RWPE2 (cell line): ENCODE results near the gene MAP4K3.

Source experiments
- ATAC-seq: fragments of 200-7000 bp; cut with Tn5 transposase; 3 replicates; pipeline ENCODE4 v1.9.1; 2021; ENCODE audit warnings: low read depth
- DNase-seq: peaks from one replicate; pipeline ENCODE4 v3.0.0-alpha.2; 2020; ENCODE audit warnings: low spot score
- H3K27ac ChIP-seq: fragments of 450-650 bp; 2 replicates; pipeline ENCODE4 v1.5.1; 2017; ENCODE audit warnings: mild to moderate bottlenecking; ENCODE audit not compliant: poor library complexity, severe bottlenecking
- H3K27me3 ChIP-seq: fragments of 250-450 bp; sonication (Bioruptor Pico); 2 replicates; pipeline ENCODE4 v1.5.1; 2021; ENCODE audit warnings: mild to moderate bottlenecking, moderate library complexity; ENCODE audit not compliant: insufficient read depth, poor library complexity, severe bottlenecking
- H3K36me3 ChIP-seq: fragments of 250-450 bp; sonication (Bioruptor Pico); 2 replicates; pipeline ENCODE4 v1.5.1; 2020; ENCODE audit warnings: low read depth, mild to moderate bottlenecking, moderate library complexity
- H3K4me1 ChIP-seq: fragments of 250-450 bp; sonication (Bioruptor Pico); 2 replicates; pipeline ENCODE4 v1.5.1; 2021; ENCODE audit warnings: mild to moderate bottlenecking, moderate library complexity; ENCODE audit not compliant: insufficient read depth, poor library complexity, severe bottlenecking
- H3K4me3 ChIP-seq: fragments of 250-450 bp; sonication (Bioruptor Pico); 2 replicates; pipeline ENCODE4 v1.5.1; 2021; ENCODE audit warnings: mild to moderate bottlenecking, moderate library complexity; ENCODE audit not compliant: severe bottlenecking
- H3K9me3 ChIP-seq: fragments of 250-450 bp; sonication (Bioruptor Pico); 2 replicates; pipeline ENCODE4 v1.5.1; 2021; ENCODE audit warnings: mild to moderate bottlenecking, moderate library complexity; ENCODE audit not compliant: severe bottlenecking
- TF ChIP-seq, protein P1 (sequence below): fragments of 450-650 bp; IDR thresholded peaks from one replicate; pipeline ENCODE4 v1.5.1; 2017; ENCODE audit warnings: mild to moderate bottlenecking, moderate library complexity; ENCODE audit not compliant: poor library complexity, severe bottlenecking

Gene MAP4K3

DNA sequence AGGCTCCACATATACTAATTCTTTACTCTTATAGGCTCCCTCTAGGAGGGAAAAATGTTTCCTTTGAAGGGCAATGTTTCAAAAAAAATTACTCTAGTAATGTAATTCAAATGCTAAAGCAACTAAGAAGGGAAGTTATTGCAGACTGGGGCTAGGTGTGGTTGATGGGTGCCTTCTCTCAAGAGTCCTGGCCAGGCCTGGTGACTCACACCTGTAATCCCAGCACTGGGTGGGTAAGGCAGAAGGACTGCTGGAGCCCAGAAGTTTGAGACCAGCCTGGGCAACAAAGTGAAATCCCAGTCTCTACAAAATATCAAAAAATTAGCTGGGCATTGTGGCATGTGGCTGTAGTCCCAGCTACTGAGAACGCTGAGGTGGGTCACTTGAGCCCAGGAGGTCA lies 162.1 kb downstream of the MAP4K3 start:
- H3K36me3 ChIP-seq: peaks cover 49% of the 10 kb centered on the region
- H3K4me3 ChIP-seq: no peak overlapping the region
- ATAC-seq (peak; percentile 92), DNase-seq (no peak)
- H3K9me3 ChIP-seq: no peaks in the 10 kb centered on the region
- no peaks in the 10 kb centered on the region for H3K27me3 ChIP-seq
- TF ChIP-seq, protein P1, sequence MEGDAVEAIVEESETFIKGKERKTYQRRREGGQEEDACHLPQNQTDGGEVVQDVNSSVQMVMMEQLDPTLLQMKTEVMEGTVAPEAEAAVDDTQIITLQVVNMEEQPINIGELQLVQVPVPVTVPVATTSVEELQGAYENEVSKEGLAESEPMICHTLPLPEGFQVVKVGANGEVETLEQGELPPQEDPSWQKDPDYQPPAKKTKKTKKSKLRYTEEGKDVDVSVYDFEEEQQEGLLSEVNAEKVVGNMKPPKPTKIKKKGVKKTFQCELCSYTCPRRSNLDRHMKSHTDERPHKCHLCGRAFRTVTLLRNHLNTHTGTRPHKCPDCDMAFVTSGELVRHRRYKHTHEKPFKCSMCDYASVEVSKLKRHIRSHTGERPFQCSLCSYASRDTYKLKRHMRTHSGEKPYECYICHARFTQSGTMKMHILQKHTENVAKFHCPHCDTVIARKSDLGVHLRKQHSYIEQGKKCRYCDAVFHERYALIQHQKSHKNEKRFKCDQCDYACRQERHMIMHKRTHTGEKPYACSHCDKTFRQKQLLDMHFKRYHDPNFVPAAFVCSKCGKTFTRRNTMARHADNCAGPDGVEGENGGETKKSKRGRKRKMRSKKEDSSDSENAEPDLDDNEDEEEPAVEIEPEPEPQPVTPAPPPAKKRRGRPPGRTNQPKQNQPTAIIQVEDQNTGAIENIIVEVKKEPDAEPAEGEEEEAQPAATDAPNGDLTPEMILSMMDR: no peak
- H3K4me1 ChIP-seq: no peaks in the 10 kb centered on the region
- no peak overlapping the region for H3K27ac ChIP-seq

DNA sequence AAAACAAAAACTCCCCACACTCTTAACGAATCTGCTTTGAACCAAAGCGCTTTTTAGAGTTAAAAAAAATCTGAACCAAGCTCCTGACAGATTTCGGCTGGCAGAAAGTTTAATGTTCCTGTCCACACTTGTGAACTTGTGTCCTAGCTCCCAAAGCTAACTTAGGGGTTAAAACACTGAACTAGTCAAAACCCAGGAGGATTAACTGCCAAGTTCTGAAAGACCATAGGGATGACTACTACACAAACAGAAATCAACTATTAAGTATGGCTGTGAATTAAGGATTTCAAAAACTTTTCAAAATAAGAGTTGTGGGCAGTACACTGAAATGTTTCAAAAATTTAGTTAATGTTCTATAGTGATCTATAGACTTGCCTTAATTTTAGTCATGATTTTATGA lies 167.1 kb downstream of the MAP4K3 start:
- Histone ChIP-seq H3K27ac (no peak overlapping the region), H3K9me3 (no peaks in the 10 kb centered on the region), H3K4me1 (no peaks in the 10 kb centered on the region), H3K27me3 (no peaks in the 10 kb centered on the region), H3K4me3 (no peak overlapping the region), H3K36me3 (peaks cover 41% of the 10 kb centered on the region)
- no peak for DNase-seq
- TF ChIP-seq, protein P1: no peak
- ATAC-seq: no peak

DNA sequence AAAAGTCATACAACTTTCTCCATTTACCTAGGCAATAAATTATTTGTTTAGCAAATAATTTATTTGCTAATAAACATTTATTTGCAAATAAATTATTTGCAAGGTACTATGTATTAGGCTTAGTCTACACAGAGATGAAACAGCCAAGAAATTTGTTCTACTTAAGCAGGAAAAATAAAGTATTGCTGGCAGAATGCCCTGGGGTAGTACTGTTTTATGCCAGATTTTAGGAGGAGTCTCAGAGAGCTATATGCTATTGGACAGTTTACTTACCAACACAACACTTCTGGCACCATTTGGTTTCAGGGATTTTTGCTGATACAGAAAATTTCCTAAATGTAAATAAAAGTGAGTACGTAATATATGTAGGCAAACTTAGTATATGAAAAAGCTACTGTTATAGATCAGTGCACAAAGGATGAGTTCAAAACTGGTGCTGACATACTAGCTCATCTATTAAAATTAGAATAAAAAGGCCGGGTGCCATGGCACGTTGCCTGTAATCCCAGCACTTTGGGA lies 170.1 kb downstream of the MAP4K3 start:
- Histone ChIP-seq H3K4me3 (no peak overlapping the region), H3K4me1 (no peaks in the 10 kb centered on the region), H3K36me3 (peaks cover 27% of the 10 kb centered on the region), H3K27ac (no peak overlapping the region), H3K9me3 (no peaks in the 10 kb centered on the region), H3K27me3 (no peaks in the 10 kb centered on the region)
- TF ChIP-seq, protein P1: no peak
- DNase-seq (no peak), ATAC-seq (no peak)

DNA sequence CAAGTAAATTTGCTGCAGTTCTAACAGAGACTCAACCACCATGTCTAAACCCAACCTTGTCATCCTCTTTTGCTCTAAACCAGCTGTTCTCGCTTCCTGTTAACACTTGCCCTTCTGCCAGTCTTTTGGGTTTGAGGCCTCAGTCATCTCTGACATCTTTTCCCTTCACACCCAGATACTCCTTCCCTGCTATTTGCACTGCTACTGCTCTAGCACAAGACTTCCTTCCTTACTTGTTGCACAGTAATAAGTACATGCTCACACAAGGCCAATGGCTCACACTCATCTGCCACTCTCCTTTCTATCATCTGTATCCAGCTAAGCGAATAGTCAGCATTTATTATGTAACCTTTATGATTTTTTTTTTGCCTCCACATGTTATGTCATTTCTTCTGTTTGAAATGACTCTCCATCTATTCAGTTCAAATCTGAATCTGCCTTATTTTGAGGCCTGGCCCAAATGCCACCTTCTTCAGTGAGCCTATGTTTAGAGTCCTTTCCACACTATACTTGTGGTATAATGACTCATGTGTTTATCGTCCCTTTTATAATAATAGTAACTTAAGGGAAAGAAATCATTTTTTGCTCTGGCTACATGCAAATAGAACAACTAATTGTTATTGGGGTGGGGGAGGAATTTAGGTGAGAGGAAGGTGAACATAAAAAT lies 170.8 kb downstream of the MAP4K3 start:
- Histone ChIP-seq H3K9me3 (no peaks in the 10 kb centered on the region), H3K36me3 (peaks cover 24% of the 10 kb centered on the region; the same call in 1 of the 2 replicates), H3K4me3 (no peak overlapping the region), H3K27me3 (no peaks in the 10 kb centered on the region), H3K4me1 (no peaks in the 10 kb centered on the region), H3K27ac (no peak overlapping the region)
- no peak for DNase-seq
- TF ChIP-seq, protein P1: no peak
- no peak for ATAC-seq

DNA sequence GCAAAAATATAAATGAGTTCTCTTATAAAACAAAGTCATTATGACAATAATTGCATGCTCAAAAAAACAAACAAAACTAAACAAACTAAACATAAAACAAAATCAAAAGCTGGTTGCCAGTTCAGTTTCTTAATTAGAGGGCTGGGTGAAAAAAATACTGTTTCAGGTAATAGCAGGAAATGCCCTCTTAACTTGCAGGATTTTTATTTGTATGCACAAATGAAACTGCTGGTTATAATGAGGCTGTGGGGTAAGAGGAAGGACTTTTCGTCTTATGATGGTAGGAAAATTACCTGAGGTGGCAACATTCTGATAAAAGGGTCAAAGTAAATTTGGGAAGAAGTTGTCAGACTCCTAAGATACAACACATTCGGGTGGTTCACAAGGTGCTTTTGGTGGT lies 171.8 kb downstream of the MAP4K3 start:
- ATAC-seq: no peak
- peaks cover 27% of the 10 kb centered on the region; the same call in 1 of the 2 replicates for H3K36me3 ChIP-seq
- no peaks in the 10 kb centered on the region for H3K4me1 ChIP-seq
- no peaks in the 10 kb centered on the region for H3K9me3 ChIP-seq
- H3K4me3 ChIP-seq: no peak overlapping the region
- TF ChIP-seq, protein P1: no peak
- H3K27ac ChIP-seq: no peak overlapping the region
- no peak for DNase-seq
- no peaks in the 10 kb centered on the region for H3K27me3 ChIP-seq
